H9 (cell line): ENCODE data around the gene FAM3A. TPM values are rescaled to one million over a fixed set of nuclear protein-coding genes. Genes with fewer than 3 reads are reported as not detected.

Experiments used
- DNase-seq: peaks from one replicate; pipeline ENCODE4 v3.0.0-alpha.2; 2017
- H2AFZ ChIP-seq: one replicate; pipeline ENCODE4 v1.6.1; 2013; ENCODE audit warnings: mild to moderate bottlenecking, low read length, control low read depth, moderate library complexity
- H2AK5ac ChIP-seq: 2 replicates; pipeline ENCODE4 v1.6.1; 2013; ENCODE audit warnings: low read length, control low read depth, mixed read lengths; ENCODE audit not compliant: insufficient read length
- H2BK120ac ChIP-seq: one replicate; pipeline ENCODE4 v1.6.1; 2013; ENCODE audit warnings: low read depth, mild to moderate bottlenecking, low read length, control low read depth, inconsistent platforms; ENCODE audit not compliant: poor library complexity, severe bottlenecking
- H2BK12ac ChIP-seq: 2 replicates; pipeline ENCODE4 v1.6.1; 2013; ENCODE audit warnings: low read length, control low read depth, mixed read lengths, low read depth; ENCODE audit not compliant: insufficient read length
- H2BK15ac ChIP-seq: 2 replicates; pipeline ENCODE4 v1.6.1; 2013; ENCODE audit warnings: low read depth, low read length, control low read depth
- H2BK20ac ChIP-seq: one replicate; pipeline ENCODE4 v1.6.1; 2013; ENCODE audit warnings: low read depth, mild to moderate bottlenecking, low read length, control low read depth, inconsistent platforms; ENCODE audit not compliant: poor library complexity, severe bottlenecking
- H2BK5ac ChIP-seq: 2 replicates; pipeline ENCODE4 v1.6.1; 2013; ENCODE audit warnings: low read length, control low read depth, mixed read lengths; ENCODE audit not compliant: insufficient read length
- H3K14ac ChIP-seq: 2 replicates; pipeline ENCODE4 v1.6.1; 2013; ENCODE audit warnings: low read length, control low read depth; ENCODE audit not compliant: insufficient read depth
- H3K18ac ChIP-seq: 2 replicates; pipeline ENCODE4 v1.6.1; 2013; ENCODE audit warnings: low read depth, mild to moderate bottlenecking, mixed read lengths, low read length, control low read depth; ENCODE audit not compliant: insufficient read length
- H3K23ac ChIP-seq: 2 replicates; pipeline ENCODE4 v1.6.1; 2013; ENCODE audit warnings: low read length, control low read depth, mixed read lengths, low read depth; ENCODE audit not compliant: insufficient read length
- H3K23me2 ChIP-seq: 2 replicates; pipeline ENCODE4 v1.6.1; 2013; ENCODE audit warnings: low read depth, mild to moderate bottlenecking, mixed read lengths, low read length, control low read depth; ENCODE audit not compliant: insufficient read length, poor library complexity, severe bottlenecking
- H3K27ac ChIP-seq: 2 replicates; pipeline ENCODE4 v1.5.1; 2013; ENCODE audit warnings: low read length, control low read depth, mixed read lengths, low read depth; ENCODE audit not compliant: insufficient read length
- H3K27me3 ChIP-seq: 2 replicates; pipeline ENCODE4 v1.6.1; 2013; ENCODE audit warnings: low read length, control low read depth, inconsistent platforms; ENCODE audit not compliant: insufficient read depth
- H3K4ac ChIP-seq: 2 replicates; pipeline ENCODE4 v1.6.1; 2013; ENCODE audit warnings: low read depth, mild to moderate bottlenecking, control low read depth, inconsistent platforms, low read length, moderate library complexity
- H3K4me1 ChIP-seq: 2 replicates; pipeline ENCODE4 v1.6.1; 2013; ENCODE audit warnings: low read length, control low read depth, inconsistent platforms; ENCODE audit not compliant: insufficient read depth
- H3K4me2 ChIP-seq: 2 replicates; pipeline ENCODE4 v1.6.1; 2013; ENCODE audit warnings: low read length, control low read depth, mixed read lengths; ENCODE audit not compliant: insufficient read length, insufficient read depth
- H3K56ac ChIP-seq: 2 replicates; pipeline ENCODE4 v1.6.1; 2013; ENCODE audit warnings: low read depth, mild to moderate bottlenecking, mixed read lengths, low read length, control low read depth; ENCODE audit not compliant: insufficient read length
- H3K79me1 ChIP-seq: 2 replicates; pipeline ENCODE4 v1.6.1; 2013; ENCODE audit warnings: low read depth, mild to moderate bottlenecking, moderate library complexity, low read length, control low read depth, inconsistent platforms; ENCODE audit not compliant: insufficient read depth, poor library complexity, severe bottlenecking
- H3K79me2 ChIP-seq: 2 replicates; pipeline ENCODE4 v1.6.1; 2013; ENCODE audit warnings: low read length, control low read depth, inconsistent platforms; ENCODE audit not compliant: insufficient read depth
- H3K9ac ChIP-seq: 2 replicates; pipeline ENCODE4 v1.6.1; 2013; ENCODE audit warnings: low read length, control low read depth, mixed read lengths; ENCODE audit not compliant: insufficient read length; ENCODE audit errors: extremely low read depth
- H3K9me3 ChIP-seq: one replicate; pipeline ENCODE4 v1.6.1; 2013; ENCODE audit warnings: low read depth, low read length, inconsistent platforms; ENCODE audit not compliant: control insufficient read depth
- H3T11ph ChIP-seq: one replicate; pipeline ENCODE4 v1.6.1; 2013; ENCODE audit warnings: mild to moderate bottlenecking, low read length, control low read depth, inconsistent platforms
- H4K20me1 ChIP-seq: one replicate; pipeline ENCODE4 v1.6.1; 2013; ENCODE audit not compliant: control insufficient read depth, insufficient read length, insufficient read depth
- H4K5ac ChIP-seq: 2 replicates; pipeline ENCODE4 v1.6.1; 2013; ENCODE audit warnings: low read depth, mild to moderate bottlenecking, mixed read lengths, low read length, control low read depth; ENCODE audit not compliant: insufficient read length
- H4K8ac ChIP-seq: replicated peaks from 2 replicates; pipeline ENCODE4 v1.6.1; 2013; ENCODE audit warnings: low read length, control low read depth, mixed read lengths, low read depth; ENCODE audit not compliant: insufficient read length
- H4K91ac ChIP-seq: 2 replicates; pipeline ENCODE4 v1.6.1; 2013; ENCODE audit warnings: low read depth, mild to moderate bottlenecking, moderate library complexity, mixed read lengths, low read length, control low read depth; ENCODE audit not compliant: insufficient read length
- H3K27ac Mint-ChIP-seq, 3 experiments: 2 replicates in 2 of 3; 3 replicates in 1 of 3; pipeline ENCODE4 v1.8.0; 2020 to 2021; ENCODE audit warnings: mixed read lengths in 3 of 3, mild to moderate bottlenecking in 1 of 3, moderate library complexity in 1 of 3
- H3K27me3 Mint-ChIP-seq: 2 replicates; pipeline ENCODE4 v1.8.0; 2021; ENCODE audit warnings: low read depth, mild to moderate bottlenecking, moderate library complexity, mixed read lengths
- H3K36me3 Mint-ChIP-seq, 3 experiments: 2 replicates in 2 of 3; 3 replicates in 1 of 3; pipeline ENCODE4 v1.8.0; 2020 to 2021; ENCODE audit warnings: low read depth in 3 of 3, mixed read lengths in 3 of 3; ENCODE audit not compliant: insufficient read depth in 1 of 3
- H3K4me1 Mint-ChIP-seq, 2 experiments: 2 replicates each; pipeline ENCODE4 v1.8.0; 2020; ENCODE audit warnings: mixed read lengths in 2 of 2
- H3K4me3 Mint-ChIP-seq, 2 experiments: 2 replicates in 1 of 2; 3 replicates in 1 of 2; pipeline ENCODE4 v1.8.0; 2020 to 2021; ENCODE audit warnings: mild to moderate bottlenecking in 2 of 2, mixed read lengths in 2 of 2, moderate library complexity in 1 of 2
- H3K9me3 Mint-ChIP-seq, 2 experiments: 2 replicates in 1 of 2; 3 replicates in 1 of 2; pipeline ENCODE4 v1.8.0; 2020; ENCODE audit warnings: mild to moderate bottlenecking in 2 of 2, mixed read lengths in 2 of 2, moderate library complexity in 1 of 2
- CTCF ChIP-seq: fragments of 200-600 bp; sonication (generic); conservative IDR thresholded peaks from 3 replicates; pipeline ENCODE4 v1.8.0; 2021; ENCODE audit warnings: antibody characterized with exemption, mild to moderate bottlenecking
- WGBS: extraction: QIAGEN DNeasy Blood & Tissue Kit; methylation state at CpG from one replicate; pipeline ENCODE4 v1.1.7; 2013; ENCODE audit warnings: missing lambda C conversion rate, low lambda C conversion rate, mixed read lengths; ENCODE audit not compliant: insufficient read length; ENCODE audit errors: extremely low coverage; 5-methylcytosine and 5-hydroxymethylcytosine counted together
- total RNA-seq: library from RNA; stranded (reverse); gene quantifications from 2 replicates; pipeline ENCODE4 v1.2.1, GENCODE V29; 2021

FAM3A gene
- total RNA-seq, 1 experiment from 2014 or later = 22.8 TPM

- Mint-ChIP-seq H3K4me3 (no peak overlapping the region), H3K9me3 (peaks cover 48 to 84% of the 10 kb centered on the region in 2 experiments), H3K27me3 (no peaks in the 10 kb centered on the region; the same call in 1 of the 2 replicates), H3K27ac (no peak overlapping the region), H3K36me3 (peaks cover 23 to 57% (median 53%) of the 10 kb centered on the region in 3 experiments), H3K4me1 (no peaks in the 10 kb centered on the region)
- no peak overlapping the region for H2BK120ac ChIP-seq
- DNase-seq = no peak
- no peak overlapping the region for H2AFZ ChIP-seq
- no peak for TF ChIP-seq CTCF
- no peak overlapping the region for H3K56ac ChIP-seq
- H3K23ac ChIP-seq = no peak overlapping the region
- WGBS = no CpG with 5 or more reads among the region's 14 CpGs
- no peaks in the 10 kb centered on the region for H3K79me1 ChIP-seq
- H2BK15ac ChIP-seq = no peak overlapping the region
- H3K9me3 ChIP-seq = peaks cover 27% of the 10 kb centered on the region
- H3K23me2 ChIP-seq = no peaks in the 10 kb centered on the region
- no peak overlapping the region for H4K5ac ChIP-seq
- no peak overlapping the region for H2BK5ac ChIP-seq
- no peak overlapping the region for H2AK5ac ChIP-seq
- H4K8ac ChIP-seq = no peak overlapping the region
- no peak overlapping the region for H2BK20ac ChIP-seq
- H3K4me2 ChIP-seq = no peak overlapping the region
- H3K9ac ChIP-seq = no peak overlapping the region
- H2BK12ac ChIP-seq = no peak overlapping the region
- H3K4ac ChIP-seq = no peak overlapping the region
- no peaks in the 10 kb centered on the region for H3K4me1 ChIP-seq
- H3K27ac ChIP-seq = no peak overlapping the region
- no peaks in the 10 kb centered on the region for H4K20me1 ChIP-seq
- H3T11ph ChIP-seq = no peak overlapping the region
- no peaks in the 10 kb centered on the region for H3K27me3 ChIP-seq
- no peaks in the 10 kb centered on the region for H3K79me2 ChIP-seq
- H4K91ac ChIP-seq = no peak overlapping the region
- H3K18ac ChIP-seq = no peak overlapping the region
- H3K14ac ChIP-seq = no peak overlapping the region
These were observed 50.4 kb downstream of the FAM3A start for GRCh38 chrX:154465601-154466000.
